ENCODE results near the gene P3H1.

GRCh38 chr1:42773420-42773819, 6.6 kb upstream of the P3H1 start:
- TF ChIP-seq CTCF (IDR thresholded peaks at IDR 0.05): no peak
- no peak for TF ChIP-seq POLR2A (IDR thresholded peaks at IDR 0.05)
